Panc1 (cell line): ENCODE data around the gene GMEB1. TPM values are rescaled to one million over a fixed set of nuclear protein-coding genes. Genes with fewer than 3 reads are reported as not detected.
A peak's percentile ranks its signal among the peaks of the same experiment; 100 is the strongest.

Experiments
- ATAC-seq: fragments of 200-7000 bp; cut with Tn5 transposase; 2 replicates; pipeline ENCODE4 v1.9.1; 2020; ENCODE audit warnings: mild to moderate bottlenecking, moderate library complexity
- BruUV-seq: library from RNA; stranded (reverse); fragments of 400-500 nt; replicated peaks from 2 replicates; lab custom pipeline; 2021; lab: Mats Ljungman, UMichigan
- CTCF ChIA-PET: fragments of 300-600 bp; sonication (Branson Sonifier 250); formaldehyde crosslinking; loops from one replicate; lab custom pipeline; 2022; ENCODE audit warnings: antibody characterized with exemption; lab: Charles Lee
- POLR2A ChIA-PET: fragments of 300-600 bp; sonication (Branson Sonifier 250); formaldehyde crosslinking; loops from one replicate; lab custom pipeline; 2022; ENCODE audit warnings: antibody characterized with exemption; lab: Charles Lee
- DNase-seq: peaks from one replicate; pipeline ENCODE4 v3.0.0-alpha.2; 2010; ENCODE audit warnings: low read depth, low spot score
- H3K27ac ChIP-seq: 2 replicates; pipeline ENCODE4 v1.5.1; 2011; ENCODE audit warnings: mild to moderate bottlenecking, low read length, inconsistent platforms
- H3K27me3 ChIP-seq: fragments of 200-500 bp; sonication (Bioruptor generic); 2 replicates; pipeline ENCODE4 v1.6.0; 2014; ENCODE audit warnings: low read length, inconsistent platforms; ENCODE audit not compliant: control insufficient read depth, insufficient read depth
- H3K36me3 ChIP-seq: fragments of 200-500 bp; sonication (Bioruptor generic); 2 replicates; pipeline ENCODE4 v1.5.1; 2014; ENCODE audit warnings: inconsistent platforms, mild to moderate bottlenecking, low read length, moderate library complexity; ENCODE audit not compliant: control insufficient read depth, insufficient read depth
- H3K4me1 ChIP-seq: 2 replicates; pipeline ENCODE4 v1.5.1; 2011; ENCODE audit warnings: inconsistent platforms, mild to moderate bottlenecking, low read length, moderate library complexity; ENCODE audit not compliant: control insufficient read depth, insufficient read depth
- H3K4me3 ChIP-seq, 2 experiments: 2 replicates each; pipeline ENCODE4 v1.5.1; 2011 to 2012; ENCODE audit warnings: low read depth in 2 of 2, low read length in 2 of 2, mild to moderate bottlenecking in 2 of 2, inconsistent platforms in 1 of 2, moderate library complexity in 1 of 2
- H3K9me3 ChIP-seq: fragments of 200-500 bp; sonication (Bioruptor generic); 2 replicates; pipeline ENCODE4 v1.5.1; 2014; ENCODE audit warnings: low read depth, mild to moderate bottlenecking, inconsistent platforms, low read length, moderate library complexity; ENCODE audit not compliant: control insufficient read depth, insufficient read depth
- CTCF ChIP-seq: fragments of 450-650 bp; IDR thresholded peaks from 2 replicates; pipeline ENCODE4 v1.5.1; 2017; ENCODE audit warnings: mild to moderate bottlenecking
- POLR2AphosphoS5 ChIP-seq: IDR thresholded peaks from 2 replicates; pipeline ENCODE4 v1.6.1; 2012; ENCODE audit warnings: mild to moderate bottlenecking, low read depth, low read length, moderate library complexity
- REST ChIP-seq, 2 experiments: IDR thresholded peaks; 2 replicates each; pipeline ENCODE4 v1.6.1; 2011 to 2012; ENCODE audit warnings: low read depth in 2 of 2, control low read depth in 1 of 2, low read length in 1 of 2, mild to moderate bottlenecking in 1 of 2, moderate library complexity in 1 of 2; ENCODE audit not compliant: insufficient read depth in 1 of 2
- SIN3A ChIP-seq: IDR thresholded peaks from 2 replicates; pipeline ENCODE4 v1.6.1; 2012; ENCODE audit warnings: low read depth, mild to moderate bottlenecking, low read length, moderate library complexity, borderline replicate concordance; ENCODE audit not compliant: insufficient read depth
- TCF7L2 ChIP-seq: IDR thresholded peaks from 2 replicates; pipeline ENCODE4 v1.6.1; 2011; ENCODE audit warnings: mild to moderate bottlenecking, low read depth, low read length, inconsistent platforms
- in situ Hi-C: cut with HindIII; loops from 2 replicates; pipeline ENCODE4 v1.10.0; 2016; ENCODE audit warnings: low sequenced_read_pairs, low pct_unique_long_range_greater_than_20kb
- intact Hi-C: fragments of 100-400 bp; cut with micrococcal nuclease; formaldehyde crosslinking; loops from one replicate; pipeline ENCODE4 v1.10.0; 2022; ENCODE audit not compliant: unreplicated experiment
- total RNA-seq: library from RNA; stranded (reverse); gene quantifications from one replicate; pipeline ENCODE4 v1.2.1, GENCODE V29; 2021; ENCODE audit not compliant: unreplicated experiment

The GMEB1 gene
- total RNA-seq, 1 experiment from 2014 or later, result 13.8 TPM

GRCh38 chr1:28744184-28744583, 75.6 kb downstream of the GMEB1 start:
- TF ChIP-seq TCF7L2 (no peak), SIN3A (no peak), POLR2AphosphoS5 (0 out of 2 replicates have a peak, but pooled peaks have one; percentile 47), CTCF (no peak)
- Histone ChIP-seq H3K36me3 (peaks cover 36% of the 10 kb centered on the region), H3K4me1 (peaks cover 17% of the 10 kb centered on the region), H3K27me3 (no peaks in the 10 kb centered on the region), H3K27ac (no peak overlapping the region), H3K4me3 (no peak overlapping the region), H3K9me3 (no peaks in the 10 kb centered on the region)
- no TSS peak for BruUV-seq
- intact Hi-C loops, result no loop called here
- no peak for DNase-seq
- in situ Hi-C loops, result no loop called here
- ChIA-PET CTCF (no interaction called here), POLR2A (interaction anchor here (0.5 kb wide), 1 partner anchor 96 kb away, joined by 5 read pairs; the partner anchor contains the start of gene RNU11)
- no peak for ATAC-seq

- DNase-seq, result no peak
- Histone ChIP-seq H3K27me3 (no peaks in the 10 kb centered on the region), H3K36me3 (peaks cover 22% of the 10 kb centered on the region), H3K9me3 (no peaks in the 10 kb centered on the region), H3K4me1 (peaks cover 10% of the 10 kb centered on the region), H3K27ac (no peak overlapping the region), H3K4me3 (no peak overlapping the region)
- intact Hi-C loops, result no loop called here
- ChIA-PET CTCF (no interaction called here), POLR2A (interaction anchor here (1.2 kb wide), 1 partner anchor 11 kb away, joined by 17 read pairs; no protein-coding TSS in a partner anchor)
- in situ Hi-C loops, result no loop called here
- no peak for ATAC-seq
- no TSS peak for BruUV-seq
- TF ChIP-seq POLR2AphosphoS5 (no peak), CTCF (no peak), SIN3A (no peak), TCF7L2 (no peak), REST (IDR thresholded peaks at IDR 0.05; ENCODE audit: insufficient read depth in 1 of 2, low read depth in 2 of 2, low read length in 1 of 2) (no peak)
Measured at GRCh38 chr1:28745653-28746173, 77.1 kb downstream of the GMEB1 start.
